Measurements from ENCODE around the gene KDM5B. TPM values are rescaled to one million over a fixed set of nuclear protein-coding genes. Genes with fewer than 3 reads are reported as not detected.

KDM5B gene
- total and polyA plus RNA-seq, 9 of the 15 experiments (the other 6 are each of a cell fraction or from before 2014, with no cell fraction given) = 15.4 to 90.6 (median 57.1) TPM

DNA sequence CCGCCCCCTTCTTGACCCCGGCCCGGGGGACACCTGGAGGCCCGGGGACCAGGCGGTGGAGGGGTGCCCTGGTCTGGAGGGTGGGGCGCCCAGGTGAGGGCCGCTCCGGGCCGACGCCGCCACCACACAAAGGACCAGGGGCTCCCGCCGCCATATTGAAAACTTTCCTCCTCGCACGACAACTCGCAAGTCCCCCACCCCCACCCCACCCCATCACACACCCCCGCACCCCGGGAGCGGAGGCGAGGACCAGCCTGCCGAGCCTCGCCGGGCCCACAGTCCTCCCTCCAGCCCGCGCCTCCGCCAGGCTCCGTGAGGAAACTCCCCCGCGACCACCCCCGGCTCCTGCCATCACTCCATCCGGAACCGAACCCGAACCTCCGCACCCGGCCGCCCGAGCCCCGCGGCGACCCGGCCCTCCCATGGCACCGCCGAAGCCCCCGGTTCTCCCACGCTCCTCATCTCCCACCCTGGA is 733 bp downstream of the KDM5B start (continued):
- no peak for TF ChIP-seq MED1 (CRISPR knock-in tag; IDR thresholded peaks at IDR 0.05; ENCODE audit: borderline replicate concordance)
- 0 out of 2 replicates have a peak, but pooled peaks have one; percentile 21 for TF ChIP-seq RBM14 (IDR thresholded peaks at IDR 0.05; ENCODE audit: borderline replicate concordance, insufficient read depth, low read depth, low read length)
- TF ChIP-seq ARID1B (IDR thresholded peaks at IDR 0.05) = peak; percentile 14; the same call in 1 of the 2 replicates
- peak; percentile 64 for TF ChIP-seq TBP (optimal IDR thresholded peaks at IDR 0.05; ENCODE audit: low read depth, low read length)
- TF ChIP-seq PML (IDR thresholded peaks at IDR 0.05; ENCODE audit: low read length) = 0 out of 2 replicates have a peak, but pooled peaks have one; percentile 4
- TF ChIP-seq BRD4 (IDR thresholded peaks at IDR 0.05) = peak; percentile 80; the same call in 1 of the 2 replicates
- TF ChIP-seq, protein P1, sequence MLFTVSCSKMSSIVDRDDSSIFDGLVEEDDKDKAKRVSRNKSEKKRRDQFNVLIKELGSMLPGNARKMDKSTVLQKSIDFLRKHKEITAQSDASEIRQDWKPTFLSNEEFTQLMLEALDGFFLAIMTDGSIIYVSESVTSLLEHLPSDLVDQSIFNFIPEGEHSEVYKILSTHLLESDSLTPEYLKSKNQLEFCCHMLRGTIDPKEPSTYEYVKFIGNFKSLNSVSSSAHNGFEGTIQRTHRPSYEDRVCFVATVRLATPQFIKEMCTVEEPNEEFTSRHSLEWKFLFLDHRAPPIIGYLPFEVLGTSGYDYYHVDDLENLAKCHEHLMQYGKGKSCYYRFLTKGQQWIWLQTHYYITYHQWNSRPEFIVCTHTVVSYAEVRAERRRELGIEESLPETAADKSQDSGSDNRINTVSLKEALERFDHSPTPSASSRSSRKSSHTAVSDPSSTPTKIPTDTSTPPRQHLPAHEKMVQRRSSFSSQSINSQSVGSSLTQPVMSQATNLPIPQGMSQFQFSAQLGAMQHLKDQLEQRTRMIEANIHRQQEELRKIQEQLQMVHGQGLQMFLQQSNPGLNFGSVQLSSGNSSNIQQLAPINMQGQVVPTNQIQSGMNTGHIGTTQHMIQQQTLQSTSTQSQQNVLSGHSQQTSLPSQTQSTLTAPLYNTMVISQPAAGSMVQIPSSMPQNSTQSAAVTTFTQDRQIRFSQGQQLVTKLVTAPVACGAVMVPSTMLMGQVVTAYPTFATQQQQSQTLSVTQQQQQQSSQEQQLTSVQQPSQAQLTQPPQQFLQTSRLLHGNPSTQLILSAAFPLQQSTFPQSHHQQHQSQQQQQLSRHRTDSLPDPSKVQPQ (CRISPR knock-in tag; IDR thresholded peaks at IDR 0.05; ENCODE audit: borderline replicate concordance) = no peak
- TF ChIP-seq, protein P2, sequence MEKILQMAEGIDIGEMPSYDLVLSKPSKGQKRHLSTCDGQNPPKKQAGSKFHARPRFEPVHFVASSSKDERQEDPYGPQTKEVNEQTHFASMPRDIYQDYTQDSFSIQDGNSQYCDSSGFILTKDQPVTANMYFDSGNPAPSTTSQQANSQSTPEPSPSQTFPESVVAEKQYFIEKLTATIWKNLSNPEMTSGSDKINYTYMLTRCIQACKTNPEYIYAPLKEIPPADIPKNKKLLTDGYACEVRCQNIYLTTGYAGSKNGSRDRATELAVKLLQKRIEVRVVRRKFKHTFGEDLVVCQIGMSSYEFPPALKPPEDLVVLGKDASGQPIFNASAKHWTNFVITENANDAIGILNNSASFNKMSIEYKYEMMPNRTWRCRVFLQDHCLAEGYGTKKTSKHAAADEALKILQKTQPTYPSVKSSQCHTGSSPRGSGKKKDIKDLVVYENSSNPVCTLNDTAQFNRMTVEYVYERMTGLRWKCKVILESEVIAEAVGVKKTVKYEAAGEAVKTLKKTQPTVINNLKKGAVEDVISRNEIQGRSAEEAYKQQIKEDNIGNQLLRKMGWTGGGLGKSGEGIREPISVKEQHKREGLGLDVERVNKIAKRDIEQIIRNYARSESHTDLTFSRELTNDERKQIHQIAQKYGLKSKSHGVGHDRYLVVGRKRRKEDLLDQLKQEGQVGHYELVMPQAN (IDR thresholded peaks at IDR 0.05; ENCODE audit: borderline replicate concordance) = no peak
- no peak for TF ChIP-seq ZNF696 (CRISPR knock-in tag; conservative IDR thresholded peaks at IDR 0.05)
- TF ChIP-seq ZBTB7A (IDR thresholded peaks at IDR 0.05; ENCODE audit: borderline replicate concordance, control insufficient read depth, low read depth, low read length) = peak; percentile 55; the same call in 1 of the 2 replicates
- no peak for TF ChIP-seq JUNB (CRISPR knock-in tag; conservative IDR thresholded peaks at IDR 0.05)
- TF ChIP-seq KAT2B (IDR thresholded peaks at IDR 0.05; ENCODE audit: low read depth, low read length) = no peak
- TF ChIP-seq BMI1 (IDR thresholded peaks at IDR 0.05; ENCODE audit: low read length) = no peak
- no peak for TF ChIP-seq PHF21A (IDR thresholded peaks at IDR 0.05; ENCODE audit: borderline replicate concordance, low read depth)
- TF ChIP-seq MTA3 (IDR thresholded peaks at IDR 0.05; ENCODE audit: borderline replicate concordance) = no peak
- no peak for TF ChIP-seq XRCC3 (IDR thresholded peaks at IDR 0.05)
- TF ChIP-seq, protein P3, sequence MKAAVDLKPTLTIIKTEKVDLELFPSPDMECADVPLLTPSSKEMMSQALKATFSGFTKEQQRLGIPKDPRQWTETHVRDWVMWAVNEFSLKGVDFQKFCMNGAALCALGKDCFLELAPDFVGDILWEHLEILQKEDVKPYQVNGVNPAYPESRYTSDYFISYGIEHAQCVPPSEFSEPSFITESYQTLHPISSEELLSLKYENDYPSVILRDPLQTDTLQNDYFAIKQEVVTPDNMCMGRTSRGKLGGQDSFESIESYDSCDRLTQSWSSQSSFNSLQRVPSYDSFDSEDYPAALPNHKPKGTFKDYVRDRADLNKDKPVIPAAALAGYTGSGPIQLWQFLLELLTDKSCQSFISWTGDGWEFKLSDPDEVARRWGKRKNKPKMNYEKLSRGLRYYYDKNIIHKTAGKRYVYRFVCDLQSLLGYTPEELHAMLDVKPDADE (conservative IDR thresholded peaks at IDR 0.05; ENCODE audit: control insufficient read depth, low read depth, low read length) = 0 out of 2 replicates have a peak, but pooled peaks have one; percentile 45
- TF ChIP-seq, protein P4, sequence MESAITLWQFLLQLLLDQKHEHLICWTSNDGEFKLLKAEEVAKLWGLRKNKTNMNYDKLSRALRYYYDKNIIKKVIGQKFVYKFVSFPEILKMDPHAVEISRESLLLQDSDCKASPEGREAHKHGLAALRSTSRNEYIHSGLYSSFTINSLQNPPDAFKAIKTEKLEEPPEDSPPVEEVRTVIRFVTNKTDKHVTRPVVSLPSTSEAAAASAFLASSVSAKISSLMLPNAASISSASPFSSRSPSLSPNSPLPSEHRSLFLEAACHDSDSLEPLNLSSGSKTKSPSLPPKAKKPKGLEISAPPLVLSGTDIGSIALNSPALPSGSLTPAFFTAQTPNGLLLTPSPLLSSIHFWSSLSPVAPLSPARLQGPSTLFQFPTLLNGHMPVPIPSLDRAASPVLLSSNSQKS (CRISPR knock-in tag; IDR thresholded peaks at IDR 0.05) = no peak
- TF ChIP-seq, protein P5, sequence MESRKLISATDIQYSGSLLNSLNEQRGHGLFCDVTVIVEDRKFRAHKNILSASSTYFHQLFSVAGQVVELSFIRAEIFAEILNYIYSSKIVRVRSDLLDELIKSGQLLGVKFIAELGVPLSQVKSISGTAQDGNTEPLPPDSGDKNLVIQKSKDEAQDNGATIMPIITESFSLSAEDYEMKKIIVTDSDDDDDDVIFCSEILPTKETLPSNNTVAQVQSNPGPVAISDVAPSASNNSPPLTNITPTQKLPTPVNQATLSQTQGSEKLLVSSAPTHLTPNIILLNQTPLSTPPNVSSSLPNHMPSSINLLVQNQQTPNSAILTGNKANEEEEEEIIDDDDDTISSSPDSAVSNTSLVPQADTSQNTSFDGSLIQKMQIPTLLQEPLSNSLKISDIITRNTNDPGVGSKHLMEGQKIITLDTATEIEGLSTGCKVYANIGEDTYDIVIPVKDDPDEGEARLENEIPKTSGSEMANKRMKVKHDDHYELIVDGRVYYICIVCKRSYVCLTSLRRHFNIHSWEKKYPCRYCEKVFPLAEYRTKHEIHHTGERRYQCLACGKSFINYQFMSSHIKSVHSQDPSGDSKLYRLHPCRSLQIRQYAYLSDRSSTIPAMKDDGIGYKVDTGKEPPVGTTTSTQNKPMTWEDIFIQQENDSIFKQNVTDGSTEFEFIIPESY (CRISPR knock-in tag; IDR thresholded peaks at IDR 0.05) = peak; percentile 10; the same call in 1 of the 2 replicates

Data from K562 (cell line).